ENCODE measurements around the gene ICAM4. TPM values are rescaled to one million over a fixed set of nuclear protein-coding genes. Genes with fewer than 3 reads are reported as not detected.

Gene ICAM4
- total and polyA plus RNA-seq, 9 of the 15 experiments (the other 6 are each of a cell fraction or from before 2014, with no cell fraction given), result 14.1 to 86.1 (median 29.6) TPM

DNA sequence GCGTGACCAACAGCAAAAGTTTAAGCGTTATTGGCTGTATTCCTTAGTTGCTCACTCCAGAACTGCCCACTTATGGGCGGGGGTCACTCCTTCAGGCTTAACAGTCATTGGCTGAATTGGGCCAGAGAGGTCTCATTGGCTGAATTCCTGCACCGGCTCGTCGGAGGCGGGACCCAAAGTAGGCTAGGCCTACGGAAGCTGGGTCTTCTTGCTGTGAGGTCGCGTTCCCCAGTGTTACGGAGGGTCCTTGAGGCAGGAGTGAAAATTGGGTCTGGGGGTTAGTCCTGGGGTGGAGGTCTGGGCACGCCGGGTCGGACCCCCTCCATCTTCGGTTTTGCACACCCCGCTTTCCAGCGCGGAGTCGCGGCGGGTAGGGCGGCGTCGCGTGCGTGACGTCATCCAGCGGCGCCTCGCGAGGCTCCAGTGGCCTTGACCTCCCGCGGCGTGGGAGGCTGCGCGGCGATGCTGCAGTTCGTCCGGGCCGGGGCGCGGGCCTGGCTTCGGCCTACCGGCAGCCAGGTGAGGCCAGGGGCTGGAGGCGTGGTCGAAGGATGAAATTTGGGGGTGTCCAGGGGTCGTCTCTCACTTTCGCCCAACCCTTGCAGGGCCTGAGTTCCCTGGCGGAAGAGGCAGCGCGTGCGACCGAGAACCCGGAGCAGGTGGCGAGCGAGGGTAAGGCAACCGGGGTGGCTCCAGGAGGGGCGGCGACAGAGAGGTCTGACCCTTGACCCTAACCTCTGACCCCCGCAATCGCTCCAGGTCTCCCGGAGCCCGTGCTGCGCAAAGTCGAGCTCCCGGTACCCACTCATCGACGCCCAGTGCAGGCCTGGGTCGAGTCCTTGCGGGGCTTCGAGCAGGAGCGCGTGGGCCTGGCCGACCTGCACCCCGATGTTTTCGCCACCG is 34.7 kb upstream of the ICAM4 start, which contains the start of gene MRPL4 (continued):
- TF ChIP-seq, protein P1, sequence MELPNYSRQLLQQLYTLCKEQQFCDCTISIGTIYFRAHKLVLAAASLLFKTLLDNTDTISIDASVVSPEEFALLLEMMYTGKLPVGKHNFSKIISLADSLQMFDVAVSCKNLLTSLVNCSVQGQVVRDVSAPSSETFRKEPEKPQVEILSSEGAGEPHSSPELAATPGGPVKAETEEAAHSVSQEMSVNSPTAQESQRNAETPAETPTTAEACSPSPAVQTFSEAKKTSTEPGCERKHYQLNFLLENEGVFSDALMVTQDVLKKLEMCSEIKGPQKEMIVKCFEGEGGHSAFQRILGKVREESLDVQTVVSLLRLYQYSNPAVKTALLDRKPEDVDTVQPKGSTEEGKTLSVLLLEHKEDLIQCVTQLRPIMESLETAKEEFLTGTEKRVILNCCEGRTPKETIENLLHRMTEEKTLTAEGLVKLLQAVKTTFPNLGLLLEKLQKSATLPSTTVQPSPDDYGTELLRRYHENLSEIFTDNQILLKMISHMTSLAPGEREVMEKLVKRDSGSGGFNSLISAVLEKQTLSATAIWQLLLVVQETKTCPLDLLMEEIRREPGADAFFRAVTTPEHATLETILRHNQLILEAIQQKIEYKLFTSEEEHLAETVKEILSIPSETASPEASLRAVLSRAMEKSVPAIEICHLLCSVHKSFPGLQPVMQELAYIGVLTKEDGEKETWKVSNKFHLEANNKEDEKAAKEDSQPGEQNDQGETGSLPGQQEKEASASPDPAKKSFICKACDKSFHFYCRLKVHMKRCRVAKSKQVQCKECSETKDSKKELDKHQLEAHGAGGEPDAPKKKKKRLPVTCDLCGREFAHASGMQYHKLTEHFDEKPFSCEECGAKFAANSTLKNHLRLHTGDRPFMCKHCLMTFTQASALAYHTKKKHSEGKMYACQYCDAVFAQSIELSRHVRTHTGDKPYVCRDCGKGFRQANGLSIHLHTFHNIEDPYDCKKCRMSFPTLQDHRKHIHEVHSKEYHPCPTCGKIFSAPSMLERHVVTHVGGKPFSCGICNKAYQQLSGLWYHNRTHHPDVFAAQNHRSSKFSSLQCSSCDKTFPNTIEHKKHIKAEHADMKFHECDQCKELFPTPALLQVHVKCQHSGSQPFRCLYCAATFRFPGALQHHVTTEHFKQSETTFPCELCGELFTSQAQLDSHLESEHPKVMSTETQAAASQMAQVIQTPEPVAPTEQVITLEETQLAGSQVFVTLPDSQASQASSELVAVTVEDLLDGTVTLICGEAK (IDR thresholded peaks at IDR 0.05), result peak; percentile 51
- TF ChIP-seq, protein P1 (CRISPR knock-in tag; IDR thresholded peaks at IDR 0.05), result no peak
- TF ChIP-seq RBM22 (IDR thresholded peaks at IDR 0.05; ENCODE audit: low read depth, low read length, poor library complexity, severe bottlenecking) (no peak), ZBTB8A (IDR thresholded peaks at IDR 0.05; ENCODE audit: partially characterized antibody) (no peak), ZNF589 (CRISPR knock-in tag; IDR thresholded peaks at IDR 0.05; ENCODE audit: low read depth) (peak; percentile 81; the same call in 1 of the 2 replicates), ZBTB17 (CRISPR knock-in tag; IDR thresholded peaks at IDR 0.05) (peak; percentile 71; the same call in 1 of the 2 replicates), LARP7 (IDR thresholded peaks at IDR 0.05) (0 out of 2 replicates have a peak, but pooled peaks have one; percentile 15), ZNF347 (CRISPR knock-in tag; IDR thresholded peaks at IDR 0.05; ENCODE audit: low read depth) (no peak), CHD1 (IDR thresholded peaks at IDR 0.05; ENCODE audit: low read length) (no peak), ZNF174 (CRISPR knock-in tag; IDR thresholded peaks at IDR 0.05) (no peak), ZKSCAN3 (CRISPR knock-in tag; IDR thresholded peaks at IDR 0.05) (no peak)
- TF ChIP-seq, protein P2, sequence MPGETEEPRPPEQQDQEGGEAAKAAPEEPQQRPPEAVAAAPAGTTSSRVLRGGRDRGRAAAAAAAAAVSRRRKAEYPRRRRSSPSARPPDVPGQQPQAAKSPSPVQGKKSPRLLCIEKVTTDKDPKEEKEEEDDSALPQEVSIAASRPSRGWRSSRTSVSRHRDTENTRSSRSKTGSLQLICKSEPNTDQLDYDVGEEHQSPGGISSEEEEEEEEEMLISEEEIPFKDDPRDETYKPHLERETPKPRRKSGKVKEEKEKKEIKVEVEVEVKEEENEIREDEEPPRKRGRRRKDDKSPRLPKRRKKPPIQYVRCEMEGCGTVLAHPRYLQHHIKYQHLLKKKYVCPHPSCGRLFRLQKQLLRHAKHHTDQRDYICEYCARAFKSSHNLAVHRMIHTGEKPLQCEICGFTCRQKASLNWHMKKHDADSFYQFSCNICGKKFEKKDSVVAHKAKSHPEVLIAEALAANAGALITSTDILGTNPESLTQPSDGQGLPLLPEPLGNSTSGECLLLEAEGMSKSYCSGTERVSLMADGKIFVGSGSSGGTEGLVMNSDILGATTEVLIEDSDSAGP (CRISPR knock-in tag; IDR thresholded peaks at IDR 0.05), result no peak
- TF ChIP-seq, protein P3, sequence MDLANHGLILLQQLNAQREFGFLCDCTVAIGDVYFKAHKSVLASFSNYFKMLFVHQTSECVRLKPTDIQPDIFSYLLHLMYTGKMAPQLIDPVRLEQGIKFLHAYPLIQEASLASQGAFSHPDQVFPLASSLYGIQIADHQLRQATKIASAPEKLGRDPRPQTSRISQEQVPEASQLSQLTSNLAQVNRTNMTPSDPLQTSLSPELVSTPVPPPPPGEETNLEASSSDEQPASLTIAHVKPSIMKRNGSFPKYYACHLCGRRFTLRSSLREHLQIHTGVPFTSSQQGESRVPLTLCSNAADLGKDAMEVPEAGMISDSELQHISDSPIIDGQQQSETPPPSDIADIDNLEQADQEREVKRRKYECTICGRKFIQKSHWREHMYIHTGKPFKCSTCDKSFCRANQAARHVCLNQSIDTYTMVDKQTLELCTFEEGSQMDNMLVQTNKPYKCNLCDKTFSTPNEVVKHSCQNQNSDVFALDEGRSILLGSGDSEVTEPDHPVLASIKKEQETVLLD (IDR thresholded peaks at IDR 0.05), result no peak
